Esophagus muscularis mucosa (tissue), 4 donors: ENCODE measurements around the gene UFSP1. TPM values are rescaled to one million over a fixed set of nuclear protein-coding genes. Genes with fewer than 3 reads are reported as not detected.

Source experiments
- DNase-seq: peaks from one replicate; pipeline ENCODE4 v3.0.0-alpha.2; 2017; ENCODE audit errors: extremely low spot score
- H3K27ac ChIP-seq, 4 donors: fragments of 200-600 bp; sonication (generic); replicated peaks in 1 of 4; 1 replicate in 3 of 4; 2 replicates in 1 of 4; pipeline ENCODE4 v1.5.1; 2016 to 2019; ENCODE audit warnings: mild to moderate bottlenecking in 1 of 4
- H3K27me3 ChIP-seq, 4 donors: fragments of 200-600 bp; sonication (generic); one replicate each; pipeline versions ENCODE4 v1.5.1 to v1.6.0; 2016 to 2019
- H3K36me3 ChIP-seq, 4 donors: fragments of 200-600 bp; sonication (generic); one replicate each; pipeline ENCODE4 v1.5.1; 2016 to 2019
- H3K4me1 ChIP-seq, 4 donors: fragments of 200-600 bp; sonication (generic); one replicate each; pipeline ENCODE4 v1.5.1; 2016 to 2019
- H3K4me3 ChIP-seq, 4 donors: fragments of 200-600 bp; sonication (generic); 1 replicate in 2 of 4; 2 replicates in 2 of 4; pipeline ENCODE4 v1.5.1; 2016 to 2019; ENCODE audit warnings: mild to moderate bottlenecking in 4 of 4, moderate library complexity in 1 of 4
- H3K9me3 ChIP-seq, 4 donors: fragments of 200-600 bp; sonication (generic); 1 replicate in 3 of 4; 2 replicates in 1 of 4; pipeline ENCODE4 v1.5.1; 2016 to 2019
- CTCF ChIP-seq, 3 experiments: fragments of 200-600 bp in 2 of 3; fragments of 450-650 bp in 1 of 3; sonication (generic) in 2 of 3; IDR thresholded peaks; one replicate each; pipeline ENCODE4 v1.5.1; 2017 to 2019; ENCODE audit warnings: antibody characterized with exemption in 3 of 3, mild to moderate bottlenecking in 2 of 3, moderate library complexity in 1 of 3
- EP300 ChIP-seq: sonication (generic); formaldehyde crosslinking; IDR thresholded peaks from one replicate; pipeline ENCODE4 v1.6.1; 2017; ENCODE audit warnings: antibody characterized with exemption
- POLR2A ChIP-seq: fragments of 450-650 bp; IDR thresholded peaks from one replicate; pipeline ENCODE4 v1.6.1; 2017; ENCODE audit warnings: antibody characterized with exemption, moderate library complexity, mild to moderate bottlenecking, low read depth
- POLR2AphosphoS5 ChIP-seq, 2 donors: sonication (generic); formaldehyde crosslinking; IDR thresholded peaks; one replicate each; pipeline ENCODE4 v1.6.1; 2017; ENCODE audit warnings: antibody characterized with exemption in 2 of 2
- WGBS: methylation state at CpG from one replicate; pipeline ENCODE4 v1.1.5; 2018; 5-methylcytosine and 5-hydroxymethylcytosine counted together
- intact Hi-C: fragments of 100-400 bp; cut with DNase I; formaldehyde crosslinking; loops from one replicate; pipeline ENCODE4 v1.15.1; 2023
- total RNA-seq, 4 donors: library from RNA; depleted of rRNA; stranded (reverse); fragments of >200 nt; gene quantifications; one replicate each; pipeline versions ENCODE4 v1.1.0 to v1.2.1, GENCODE V29; 2016

UFSP1 gene
- total RNA-seq, 4 donors from 2014 or later = 2.1 to 8.7 (median 5.7) TPM

GRCh38 chr7:100897772-100898454, 8.4 kb upstream of the UFSP1 start:
- WGBS = 71% methylated on average over 13 of the region's 13 CpGs
- H3K27me3 ChIP-seq = peaks cover 11 to 96% (median 31%) of the 10 kb centered on the region in 4 donors
- no peaks in the 10 kb centered on the region for H3K9me3 ChIP-seq
- intact Hi-C loops = loop anchor here (5.0 kb wide), 1 partner anchor 179 kb away; no protein-coding TSS in a partner anchor
- no peaks in the 10 kb centered on the region for H3K36me3 ChIP-seq
- TF ChIP-seq POLR2A (no peak), POLR2AphosphoS5 (IDR thresholded peaks at IDR 0.05) (no peak), CTCF (IDR thresholded peaks at IDR 0.05) (no peak), EP300 (no peak)
- H3K4me3 ChIP-seq = no peak overlapping the region
- peaks cover 25 to 34% (median 32%) of the 10 kb centered on the region in 4 donors for H3K4me1 ChIP-seq
- no peak overlapping the region for H3K27ac ChIP-seq
- DNase-seq = no peak

- Histone ChIP-seq H3K27ac (no peak overlapping the region), H3K27me3 (peaks cover 11 to 88% (median 31%) of the 10 kb centered on the region in 4 donors), H3K9me3 (no peaks in the 10 kb centered on the region), H3K36me3 (no peaks in the 10 kb centered on the region), H3K4me1 (peaks cover 25 to 34% (median 32%) of the 10 kb centered on the region in 4 donors), H3K4me3 (peak overlapping the region; percentile 51 to 63 (median 52))
- peak; percentile 59 to 78 (median 65) for TF ChIP-seq CTCF (IDR thresholded peaks at IDR 0.05)
- TF ChIP-seq POLR2AphosphoS5 (IDR thresholded peaks at IDR 0.05) = no peak
- no peak for TF ChIP-seq POLR2A
- TF ChIP-seq EP300 = no peak
- intact Hi-C loops = loop anchor here (5.0 kb wide), 1 partner anchor 180 kb away; no protein-coding TSS in a partner anchor
- 4% methylated on average over 5 of the region's 95 CpGs for WGBS
- no peak for DNase-seq
Measured at GRCh38 chr7:100896732-100897608, 7.5 kb upstream of the UFSP1 start.

- Histone ChIP-seq H3K9me3 (no peaks in the 10 kb centered on the region), H3K4me3 (peak overlapping the region; percentile 51 to 63 (median 52)), H3K4me1 (peaks cover 27 to 37% (median 34%) of the 10 kb centered on the region in 4 donors), H3K27ac (peak overlapping the region in 1 of 4 donors; percentile 28), H3K27me3 (peaks cover 11 to 82% (median 31%) of the 10 kb centered on the region in 4 donors), H3K36me3 (no peaks in the 10 kb centered on the region)
- intact Hi-C loops = loop anchor here (2.0 to 5.0 kb wide), 2 partner anchors 163 to 181 kb away; no protein-coding TSS in a partner anchor
- TF ChIP-seq POLR2AphosphoS5 (IDR thresholded peaks at IDR 0.05) (no peak), CTCF (IDR thresholded peaks at IDR 0.05) (no peak), POLR2A (no peak), EP300 (no peak)
- whole genome bisulfite sequencing = 7% methylated on average over 33 of the region's 54 CpGs
- no peak for DNase-seq
Measured at GRCh38 chr7:100895956-100896731, 6.6 kb upstream of the UFSP1 start.

- intact Hi-C loops = loop anchor here (2.0 to 5.0 kb wide), 2 partner anchors 163 to 182 kb away; no protein-coding TSS in a partner anchor
- no peak for DNase-seq
- peaks cover 32 to 42% (median 39%) of the 10 kb centered on the region in 4 donors for H3K4me1 ChIP-seq
- peak within 1 kb of the TSS in 2 of 4 donors; percentile 17 to 28 for H3K27ac ChIP-seq
- TF ChIP-seq POLR2AphosphoS5 (IDR thresholded peaks at IDR 0.05) (no peak), CTCF (IDR thresholded peaks at IDR 0.05) (no peak), POLR2A (no peak), EP300 (no peak)
- peaks cover 11 to 77% (median 31%) of the 10 kb centered on the region in 4 donors for H3K27me3 ChIP-seq
- no peaks in the 10 kb centered on the region for H3K36me3 ChIP-seq
- no CpG with 5 or more reads among the region's 32 CpGs for WGBS
- peak within 1 kb of the TSS; percentile 51 to 63 (median 52) for H3K4me3 ChIP-seq
- no peaks in the 10 kb centered on the region for H3K9me3 ChIP-seq
Measured at GRCh38 chr7:100895701-100895955, 6.1 kb upstream of the UFSP1 start, which contains the start of gene ACHE. ACHE (minus strand) TSS chr7:100895888; CDS start chr7:100894232, 1,656 bp downstream.
